HG03558 (cell line): ENCODE measurements around the gene DCHS2.

Source experiments
- ATAC-seq: cut with Tn5 transposase; IDR thresholded peaks from one replicate; pipeline ENCODE4 v1.9.1; 2021; ENCODE audit warnings: moderate number of reproducible peaks; ENCODE audit not compliant: unreplicated experiment; ENCODE audit errors: extremely low read depth

Gene DCHS2

GRCh38 chr4:154407443-154407842, 84.2 kb downstream of the DCHS2 start:
- no peak for ATAC-seq

DNA sequence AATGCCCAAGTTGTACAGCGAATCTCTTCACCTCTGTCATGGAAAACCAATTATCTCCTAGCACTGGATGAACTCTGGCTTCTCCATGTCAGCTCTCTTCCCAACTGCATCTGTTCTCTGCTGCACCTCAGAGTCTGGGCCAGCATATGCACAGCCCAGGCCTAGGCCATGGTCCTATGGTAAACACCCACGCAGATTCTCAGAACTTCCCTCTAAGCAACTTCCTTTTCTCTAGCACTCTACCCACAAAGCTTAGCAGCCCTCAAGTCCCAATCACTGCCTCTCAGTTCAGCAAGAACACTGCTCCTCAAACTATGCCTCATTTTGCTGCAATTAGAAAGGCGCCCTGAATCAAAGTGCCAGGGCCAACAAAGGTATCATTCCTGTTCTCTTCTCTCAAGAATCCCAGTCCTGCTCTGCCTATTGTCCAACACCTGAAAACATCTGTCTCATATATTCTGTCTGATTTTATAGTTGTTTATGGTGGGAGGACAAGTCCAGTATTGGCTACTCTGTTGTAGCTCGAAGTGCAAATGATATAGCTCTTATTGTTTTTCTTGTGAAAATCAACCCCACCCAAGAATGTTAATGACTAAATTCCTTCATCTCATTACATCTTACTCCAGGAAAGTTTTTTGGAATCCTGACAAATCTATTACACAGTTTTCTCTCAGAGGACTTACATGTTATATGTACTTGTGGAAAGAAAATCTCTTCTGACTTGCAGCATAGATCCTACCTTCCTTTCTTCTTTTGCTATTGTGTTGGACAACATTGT, 85.4 kb downstream of the DCHS2 start:
- peak; percentile 88 for ATAC-seq

DNA sequence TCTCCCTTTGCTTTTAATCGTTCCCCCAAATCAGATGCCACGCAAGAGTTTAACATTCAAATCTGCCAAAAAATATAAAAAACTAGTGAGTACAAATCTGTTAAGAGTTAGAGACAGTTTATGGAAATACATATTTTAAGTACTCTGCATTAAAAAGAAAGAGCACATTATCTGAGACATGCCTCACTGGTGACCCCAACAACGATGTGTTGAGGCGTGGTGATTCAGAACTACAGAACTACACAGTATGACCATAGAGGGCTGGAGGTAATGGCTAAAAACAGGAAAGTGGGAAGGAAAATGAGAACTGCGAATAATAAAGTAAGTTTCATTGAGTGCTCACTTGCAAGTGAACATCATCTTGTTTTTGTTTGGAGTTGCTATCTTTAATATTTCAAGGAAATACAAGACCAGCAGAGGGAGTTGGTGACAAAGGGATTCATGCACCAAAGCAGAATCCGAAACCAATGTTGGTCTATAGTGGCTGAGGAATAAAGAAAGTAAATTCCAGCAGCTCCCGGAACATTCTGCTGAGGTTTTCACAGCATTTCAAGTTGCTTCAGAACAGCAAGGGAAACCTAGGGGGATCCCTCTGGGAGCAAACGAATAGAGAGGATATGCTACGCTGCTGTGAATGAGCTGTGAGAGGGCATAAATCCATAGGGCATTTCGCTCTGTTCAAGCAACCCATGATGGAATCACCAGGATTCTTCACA, 92.2 kb downstream of the DCHS2 start:
- ATAC-seq = no peak

DNA sequence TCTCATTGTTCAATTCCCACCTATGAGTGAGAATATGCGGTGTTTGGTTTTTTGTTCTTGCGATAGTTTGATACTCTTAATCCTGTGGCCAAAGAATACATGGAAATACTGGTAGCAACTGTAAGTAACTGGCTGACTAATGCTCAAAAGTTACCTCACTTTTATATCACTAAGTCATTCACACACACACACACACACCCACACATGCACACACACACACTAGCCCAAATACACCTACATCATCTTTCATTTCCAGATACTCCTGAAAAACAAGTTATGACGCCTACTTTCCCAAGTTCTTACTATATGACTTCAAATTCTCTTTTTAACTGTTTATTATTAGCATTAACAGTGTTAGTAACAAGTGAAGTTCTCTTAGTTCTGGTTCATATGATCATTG, 101.3 kb downstream of the DCHS2 start:
- no peak for ATAC-seq

GRCh38 chr4:154389148-154389547, 102.5 kb downstream of the DCHS2 start:
- no peak for ATAC-seq

DNA sequence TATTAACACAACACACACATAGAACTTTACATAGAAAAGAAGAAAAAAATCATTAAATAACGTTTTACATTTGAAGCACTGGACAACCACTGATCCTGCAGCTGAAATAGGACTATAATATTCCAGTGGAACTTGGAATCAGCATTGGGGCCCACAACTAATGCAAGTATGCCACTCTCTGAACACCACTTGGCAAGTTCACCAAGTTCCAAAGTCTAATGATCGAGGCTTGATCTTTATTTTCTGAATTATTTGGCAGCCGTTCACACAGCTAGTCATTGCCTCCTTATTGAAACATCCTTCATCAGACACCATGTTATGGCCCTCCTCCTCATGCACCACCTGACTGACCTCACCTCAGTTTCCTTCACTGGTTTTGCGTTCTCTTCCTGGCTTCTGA, 107.6 kb downstream of the DCHS2 start:
- ATAC-seq = no peak

GRCh38 chr4:154376486-154376885, 115.1 kb downstream of the DCHS2 start:
- ATAC-seq = no peak

DNA sequence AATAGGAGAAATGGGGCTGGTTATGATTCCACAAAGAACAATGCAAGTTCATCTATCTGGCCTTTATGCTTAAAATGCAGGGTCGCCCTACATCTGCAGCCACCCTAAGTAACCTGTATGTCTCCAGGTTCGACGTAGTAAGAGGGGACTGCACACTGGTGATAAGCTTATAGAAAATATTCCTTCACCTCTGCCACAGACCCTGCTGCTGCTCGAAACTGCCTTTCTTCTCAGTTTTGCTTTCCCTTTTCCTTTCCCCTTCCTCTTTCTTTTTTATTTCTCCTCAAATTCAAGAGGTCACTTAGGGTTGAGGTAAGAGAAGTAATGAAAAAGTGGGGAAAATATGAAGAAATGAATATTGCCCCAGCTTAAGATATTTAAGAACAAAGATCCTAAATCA, 123.5 kb downstream of the DCHS2 start:
- ATAC-seq = peak; percentile 50

DNA sequence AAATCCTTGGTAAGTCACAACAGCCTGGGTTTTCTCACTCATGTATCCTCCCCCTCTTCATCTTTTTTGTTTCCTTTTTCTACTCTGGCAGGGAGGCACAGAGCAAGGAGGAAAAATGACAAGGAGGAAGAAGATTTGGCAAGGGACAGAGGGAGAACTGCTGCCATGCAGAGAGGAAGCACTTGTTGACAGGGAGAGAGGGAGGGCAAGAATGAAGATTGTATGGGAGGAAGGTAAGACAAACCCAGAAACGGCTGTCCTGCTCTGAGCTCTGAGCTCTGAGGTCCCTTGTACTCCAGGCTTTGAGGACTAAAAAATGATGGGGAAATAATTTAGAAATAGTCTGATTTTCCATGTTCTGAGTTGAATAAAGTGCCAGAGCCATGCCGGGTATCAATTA, 123.9 kb downstream of the DCHS2 start:
- ATAC-seq = no peak

DNA sequence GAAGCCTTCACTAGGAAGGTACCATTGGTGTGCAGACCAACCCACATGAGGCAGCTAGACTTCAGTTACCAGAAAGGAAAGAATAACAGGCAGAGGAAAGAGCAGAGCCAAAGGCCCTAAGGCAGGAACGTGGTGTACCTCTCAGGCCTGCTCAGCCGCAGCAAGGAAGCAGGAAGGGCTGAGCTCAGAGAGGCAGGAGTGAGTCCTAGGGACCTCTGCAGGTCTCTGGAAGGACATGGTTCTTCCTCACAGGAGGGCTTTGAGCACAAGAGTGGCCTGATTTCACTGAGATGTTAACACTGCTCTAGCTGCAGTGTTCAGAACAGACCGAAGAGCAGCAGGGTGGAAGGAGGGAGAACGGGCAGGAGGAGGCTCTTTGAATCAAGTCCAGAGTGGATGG, 124.6 kb downstream of the DCHS2 start:
- no peak for ATAC-seq

- ATAC-seq = no peak
Measured at GRCh38 chr4:154364066-154364845, 127.3 kb downstream of the DCHS2 start.

DNA sequence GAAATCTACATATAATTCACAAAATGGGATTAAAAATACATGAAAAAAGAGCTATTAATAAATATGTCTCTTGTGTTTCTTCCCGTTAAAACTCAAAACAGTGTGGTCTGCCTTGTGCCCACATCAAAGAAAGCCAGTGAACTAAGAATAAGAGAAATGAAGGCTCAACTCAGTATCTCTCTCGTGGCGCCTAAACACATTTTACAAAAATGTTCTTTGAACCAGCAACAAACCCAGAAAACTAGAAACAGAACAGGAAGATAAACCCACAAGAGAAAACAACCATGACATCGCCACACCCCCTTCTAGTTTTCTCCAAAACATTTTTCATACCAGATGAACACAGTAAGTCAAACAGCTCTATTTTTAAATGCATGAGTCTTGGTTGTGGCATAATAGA, 130.1 kb downstream of the DCHS2 start:
- no peak for ATAC-seq

- ATAC-seq = no peak
Measured at GRCh38 chr4:154360491-154360890, 131.1 kb downstream of the DCHS2 start.

DNA sequence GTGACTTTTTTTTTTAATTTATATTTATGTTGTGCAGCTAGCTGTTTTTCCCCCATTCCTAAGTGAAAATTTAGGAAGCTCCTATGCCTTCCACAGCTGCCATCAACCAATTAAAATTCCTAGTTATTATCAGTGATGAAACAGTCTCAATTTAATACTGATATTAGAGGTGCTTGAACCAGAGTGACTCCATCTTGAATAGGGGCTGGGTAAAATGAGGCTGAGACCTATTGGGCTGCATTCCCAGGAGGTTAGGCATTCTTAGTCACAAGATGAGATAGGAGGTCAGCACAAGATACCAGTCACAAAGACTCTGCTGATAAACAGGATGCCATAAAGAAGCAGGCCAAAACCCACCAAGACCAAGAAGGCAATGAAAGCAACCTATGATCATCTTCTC, 136.7 kb downstream of the DCHS2 start:
- no peak for ATAC-seq

DNA sequence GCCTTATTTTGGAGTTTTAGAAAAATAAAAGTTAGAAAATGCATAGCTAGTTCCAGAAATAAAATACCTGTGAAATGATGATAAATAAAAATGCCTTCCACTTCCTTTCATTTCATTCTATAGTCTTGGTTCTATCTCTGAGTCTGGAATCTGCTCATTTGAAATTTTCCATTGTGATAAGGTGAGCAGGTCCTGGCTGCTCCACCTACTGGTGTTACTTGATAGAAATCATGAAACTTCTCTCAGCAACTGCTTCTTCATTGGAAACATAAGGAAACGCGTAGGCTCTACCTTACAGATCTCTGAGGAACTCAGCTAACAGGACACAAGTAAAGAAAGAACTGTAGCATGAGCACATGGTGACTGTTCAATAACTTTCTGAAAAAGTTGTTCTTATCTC, 141.8 kb downstream of the DCHS2 start:
- peak; percentile 47 for ATAC-seq

DNA sequence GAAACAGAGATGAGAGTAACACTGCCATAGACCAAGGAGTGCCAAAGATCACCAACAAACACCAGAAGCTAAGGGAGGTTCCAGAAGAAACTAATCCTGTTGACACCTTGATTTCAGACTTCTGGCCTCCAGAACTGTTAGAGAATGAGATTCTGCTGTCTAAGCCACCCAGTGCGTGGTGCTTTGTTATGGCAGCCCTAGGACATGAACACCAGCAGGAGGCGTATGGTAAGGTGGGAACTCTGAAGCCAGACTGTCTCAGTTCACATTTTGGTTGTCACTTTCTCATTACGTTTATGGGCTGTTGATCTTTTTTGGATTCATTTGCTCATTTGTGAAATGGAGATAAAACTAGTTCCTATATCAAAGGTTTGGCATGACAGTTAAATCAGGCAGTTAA, 142.9 kb downstream of the DCHS2 start:
- no peak for ATAC-seq

GRCh38 chr4:154345359-154345758, 146.2 kb downstream of the DCHS2 start:
- ATAC-seq = no peak

- ATAC-seq = no peak
Measured at GRCh38 chr4:154344686-154345085, 146.9 kb downstream of the DCHS2 start.

GRCh38 chr4:154343651-154344050, 147.9 kb downstream of the DCHS2 start:
- no peak for ATAC-seq

DNA sequence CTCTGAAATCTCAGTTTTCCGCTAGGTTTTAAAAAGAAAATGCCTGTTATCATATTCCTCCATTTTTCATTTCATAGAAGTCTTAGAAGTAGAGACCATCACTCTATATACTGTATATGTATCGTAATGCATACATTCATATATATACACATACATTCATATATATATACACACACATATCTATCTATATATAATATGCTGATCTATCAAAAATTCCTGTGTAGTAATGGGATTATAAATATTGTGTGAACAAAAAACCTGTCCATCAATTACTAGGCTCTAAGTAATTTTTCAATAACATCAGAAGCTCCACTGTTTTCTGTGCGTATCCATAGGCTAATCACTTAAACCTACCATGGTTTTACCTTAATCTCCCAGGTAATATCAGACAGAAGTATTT, 150.2 kb downstream of the DCHS2 start:
- ATAC-seq = no peak

- ATAC-seq = no peak
Measured at GRCh38 chr4:154335588-154335987, 156.0 kb downstream of the DCHS2 start.
